Fibroblast of lung (primary cell): ENCODE data around the gene GRK1. TPM values are rescaled to one million over a fixed set of nuclear protein-coding genes. Genes with fewer than 3 reads are reported as not detected.

ENCODE experiments used
- DNase-seq, 2 donors: peaks; one replicate each; pipeline versions ENCODE4 v3.0.0 to v3.0.0-alpha.2; 2010; ENCODE audit warnings: low read depth in 2 of 2
- H2AFZ ChIP-seq: 2 replicates; pipeline ENCODE4 v1.5.1; 2012; ENCODE audit warnings: low read length, control low read depth, inconsistent platforms
- H3K27ac ChIP-seq: 2 replicates; pipeline ENCODE4 v1.5.1; 2011; ENCODE audit warnings: low read length, control low read depth; ENCODE audit not compliant: insufficient read depth
- H3K27me3 ChIP-seq: 2 replicates; pipeline ENCODE4 v1.5.1; 2011; ENCODE audit warnings: mild to moderate bottlenecking, low read length; ENCODE audit not compliant: control insufficient read depth, insufficient read depth
- H3K36me3 ChIP-seq: 2 replicates; pipeline ENCODE4 v1.5.1; 2011; ENCODE audit warnings: low read length; ENCODE audit not compliant: control insufficient read depth, insufficient read depth
- H3K4me1 ChIP-seq: 2 replicates; pipeline ENCODE4 v1.5.1; 2011; ENCODE audit warnings: low read length; ENCODE audit not compliant: control insufficient read depth, insufficient read depth; ENCODE audit errors: extremely low read depth
- H3K4me2 ChIP-seq: 2 replicates; pipeline ENCODE4 v1.5.1; 2011; ENCODE audit warnings: low read length, control low read depth; ENCODE audit not compliant: insufficient read depth; ENCODE audit errors: extremely low read depth
- H3K4me3 ChIP-seq, 4 experiments: fragments of 200-600 bp in 1 of 4; sonication (generic) in 1 of 4; replicated peaks in 1 of 4; 2 replicates each; pipeline ENCODE4 v1.5.1; 2011 to 2016; ENCODE audit warnings: low read length in 4 of 4, low read depth in 3 of 4, mild to moderate bottlenecking in 3 of 4, control low read depth in 2 of 4, inconsistent platforms in 1 of 4, mixed read lengths in 1 of 4; ENCODE audit not compliant: insufficient read depth in 1 of 4; ENCODE audit errors: control extremely low read depth in 1 of 4
- H3K79me2 ChIP-seq: 2 replicates; pipeline ENCODE4 v1.5.1; 2012; ENCODE audit warnings: mild to moderate bottlenecking, low read length, inconsistent platforms; ENCODE audit not compliant: control insufficient read depth, insufficient read depth
- H3K9ac ChIP-seq: 2 replicates; pipeline ENCODE4 v1.5.1; 2011; ENCODE audit warnings: mild to moderate bottlenecking, low read length, control low read depth; ENCODE audit not compliant: insufficient read depth
- H3K9me3 ChIP-seq: 2 replicates; pipeline ENCODE4 v1.5.1; 2012; ENCODE audit warnings: low read depth, low read length; ENCODE audit not compliant: control insufficient read depth, insufficient read depth
- H4K20me1 ChIP-seq: 2 replicates; pipeline ENCODE4 v1.5.1; 2011; ENCODE audit warnings: low read length; ENCODE audit not compliant: control insufficient read depth, insufficient read depth; ENCODE audit errors: extremely low read depth
- CTCF ChIP-seq, 2 donors: IDR thresholded peaks in 1 of 2; conservative IDR thresholded peaks in 1 of 2; 1 replicate in 1 of 2; 2 replicates in 1 of 2; pipeline ENCODE4 v1.5.1; 2011 to 2012; ENCODE audit warnings: low read length in 2 of 2, control low read depth in 1 of 2, inconsistent platforms in 1 of 2, low read depth in 1 of 2, mild to moderate bottlenecking in 1 of 2
- EZH2 ChIP-seq: IDR thresholded peaks from 2 replicates; pipeline ENCODE4 v1.5.1; 2012; ENCODE audit warnings: low read length, control low read depth, mild to moderate bottlenecking; ENCODE audit errors: missing control alignments
- polyA plus RNA-seq, 2 donors: library from polyadenylated mRNA; depleted of rRNA in 1 of 2; stranded (reverse) in 1 of 2; unstranded in 1 of 2; fragments of >200 nt; gene quantifications; 2 replicates each; pipeline ENCODE4 v1.2.1, GENCODE V29; 2011 to 2012; ENCODE audit warnings: missing spikeins in 1 of 2
- total RNA-seq: library from RNA; depleted of rRNA; stranded (reverse); fragments of >200 nt; gene quantifications from 2 replicates; pipeline ENCODE4 v1.2.1, GENCODE V29; 2014

The GRK1 gene
- total and polyA plus RNA-seq, 2 donors (not counting 1 experiment from before 2014, with no cell fraction given), result 0.17 TPM; not detected in 1

- no peak overlapping the region for H3K4me3 ChIP-seq
- no peaks in the 10 kb centered on the region for H4K20me1 ChIP-seq
- TF ChIP-seq CTCF (conservative IDR thresholded peaks at IDR 0.05 in 1 of 2, IDR thresholded peaks at IDR 0.05 in 1 of 2; ENCODE audit: low read depth in 1 of 2, low read length in 2 of 2), result no peak
- no peak for TF ChIP-seq EZH2
- no peaks in the 10 kb centered on the region for H3K4me1 ChIP-seq
- no peaks in the 10 kb centered on the region for H3K36me3 ChIP-seq
- no peak for DNase-seq
- H2AFZ ChIP-seq, result no peak overlapping the region
- H3K27ac ChIP-seq, result no peak overlapping the region
- H3K4me2 ChIP-seq, result no peak overlapping the region
- no peaks in the 10 kb centered on the region for H3K27me3 ChIP-seq
- no peaks in the 10 kb centered on the region for H3K9me3 ChIP-seq
- H3K9ac ChIP-seq, result no peak overlapping the region
- H3K79me2 ChIP-seq, result no peaks in the 10 kb centered on the region
Observed at GRCh38 chr13:113656831-113657671, 10.0 kb upstream of the GRK1 start.

GRCh38 chr13:113657851-113658741 lies 8.9 kb upstream of the GRK1 start, which contains the start of gene ATP4B:
Gene ATP4B, minus strand, starts transcription at chr13:113658198. Its CDS starts 54 bp downstream, at chr13:113658144.
- no peak within 1 kb of the TSS for H2AFZ ChIP-seq
- no peak for TF ChIP-seq EZH2
- TF ChIP-seq CTCF (conservative IDR thresholded peaks at IDR 0.05 in 1 of 2, IDR thresholded peaks at IDR 0.05 in 1 of 2; ENCODE audit: low read depth in 1 of 2, low read length in 2 of 2), result no peak
- no peaks in the 10 kb centered on the region for H4K20me1 ChIP-seq
- no peaks in the 10 kb centered on the region for H3K9me3 ChIP-seq
- no peaks in the 10 kb centered on the region for H3K4me1 ChIP-seq
- H3K36me3 ChIP-seq, result no peaks in the 10 kb centered on the region
- no peak within 1 kb of the TSS for H3K9ac ChIP-seq
- H3K4me3 ChIP-seq, result no peak within 1 kb of the TSS
- no peaks in the 10 kb centered on the region for H3K27me3 ChIP-seq
- no peak within 1 kb of the TSS for H3K4me2 ChIP-seq
- no peaks in the 10 kb centered on the region for H3K79me2 ChIP-seq
- no peak within 1 kb of the TSS for H3K27ac ChIP-seq
- no peak for DNase-seq

- H3K27ac ChIP-seq, result no peak overlapping the region
- no peaks in the 10 kb centered on the region for H3K79me2 ChIP-seq
- DNase-seq, result no peak
Observed at GRCh38 chr13:113658836-113659235, 8.2 kb upstream of the GRK1 start.

More at GRCh38 chr13:113658836-113659235, 8.2 kb upstream of the GRK1 start:
- H3K4me2 ChIP-seq, result no peak overlapping the region
- H3K27me3 ChIP-seq, result no peaks in the 10 kb centered on the region
- no peak for TF ChIP-seq CTCF (conservative IDR thresholded peaks at IDR 0.05 in 1 of 2, IDR thresholded peaks at IDR 0.05 in 1 of 2; ENCODE audit: low read depth in 1 of 2, low read length in 2 of 2)
- no peak for TF ChIP-seq EZH2
- H3K4me3 ChIP-seq, result no peak overlapping the region
- no peaks in the 10 kb centered on the region for H3K4me1 ChIP-seq
- no peaks in the 10 kb centered on the region for H3K9me3 ChIP-seq
- H2AFZ ChIP-seq, result no peak overlapping the region
- no peaks in the 10 kb centered on the region for H3K36me3 ChIP-seq
- H4K20me1 ChIP-seq, result no peaks in the 10 kb centered on the region
- H3K9ac ChIP-seq, result no peak overlapping the region
